ENCODE results near the gene CDHR1. TPM values are rescaled to one million over a fixed set of nuclear protein-coding genes. Genes with fewer than 3 reads are reported as not detected.
"Not testable (repeated sequence)": the region's sequence is repeated elsewhere in the genome, so short reads cannot be mapped to it uniquely, and the experiment has no call there.

Gene CDHR1
- under 1 TPM; 0.06 to 0.15 (median 0.11) TPM for polyA plus RNA-seq

- H3K27ac ChIP-seq (ENCODE audit: low read depth, low read length), result no peak within 1 kb of the TSS
- 1 to 3% (median 2%) methylated on average over 50 to 61 of the region's 61 CpGs for WGBS, 3 donors
Measured at GRCh38 chr10:84194424-84195043, at the start of gene CDHR1. TSS of gene CDHR1 (plus strand) at chr10:84194537. CDS start at chr10:84194761, 224 bp downstream.

DNA sequence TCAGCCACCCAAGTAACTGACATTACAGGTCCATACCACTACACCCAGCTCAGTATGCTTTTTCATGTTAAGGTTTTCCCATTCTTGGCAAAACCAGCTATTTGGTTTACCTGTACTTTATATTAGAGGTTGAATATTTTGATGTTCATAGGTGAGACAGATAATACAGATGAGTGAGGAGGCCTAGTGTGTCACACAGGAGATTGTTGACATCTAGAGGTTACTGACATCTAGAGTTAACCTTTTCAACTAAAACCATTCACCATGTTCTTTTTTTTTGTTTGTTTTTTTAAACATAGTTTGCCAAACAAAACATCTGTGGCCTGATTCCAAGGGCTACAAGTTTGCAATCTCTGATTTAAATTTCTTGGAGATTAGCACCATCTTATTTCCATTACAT is 47.0 kb upstream of the CDHR1 start:
- no peak overlapping the region for H3K27ac ChIP-seq (ENCODE audit: low read depth, low read length)

DNA sequence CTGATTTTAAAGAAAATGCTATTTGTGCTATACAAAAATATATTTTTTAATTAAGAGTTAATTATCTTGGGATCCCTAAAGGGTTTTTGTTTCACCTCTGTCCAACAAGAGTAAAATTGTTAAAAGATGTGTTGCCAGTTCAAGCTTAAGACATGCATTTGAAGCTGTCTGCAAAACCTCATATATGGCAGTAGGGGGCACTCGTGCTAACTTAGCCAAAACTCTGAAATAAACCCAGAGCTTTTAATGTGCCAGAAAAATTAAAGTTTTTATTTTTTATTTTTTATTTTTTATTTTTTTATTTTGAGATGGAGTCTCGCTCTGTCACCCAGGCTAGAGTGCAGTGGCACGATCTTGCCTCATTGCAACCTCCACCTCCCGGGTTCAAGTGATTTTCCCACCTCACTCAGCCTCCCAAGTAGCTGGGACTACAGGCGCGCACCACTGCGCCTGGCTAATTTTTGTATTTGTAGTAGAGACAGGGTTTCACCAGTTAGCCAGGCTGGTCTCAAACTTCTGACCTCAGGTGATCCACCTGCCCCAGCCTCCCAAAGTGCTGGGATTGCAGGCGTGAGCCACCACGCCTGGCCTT is 46.2 kb upstream of the CDHR1 start:
- 81 to 87% (median 84%) methylated on average over 9 of the region's 9 CpGs for whole genome bisulfite sequencing, 3 donors
- H3K27ac ChIP-seq (ENCODE audit: low read depth, low read length), result not testable (repeated sequence)

- no peak overlapping the region for H3K27ac ChIP-seq (ENCODE audit: low read depth, low read length)
- 90 to 96% (median 92%) methylated on average over 2 of the region's 2 CpGs for WGBS, 3 donors
Measured at GRCh38 chr10:84149854-84150253, 44.5 kb upstream of the CDHR1 start.

DNA sequence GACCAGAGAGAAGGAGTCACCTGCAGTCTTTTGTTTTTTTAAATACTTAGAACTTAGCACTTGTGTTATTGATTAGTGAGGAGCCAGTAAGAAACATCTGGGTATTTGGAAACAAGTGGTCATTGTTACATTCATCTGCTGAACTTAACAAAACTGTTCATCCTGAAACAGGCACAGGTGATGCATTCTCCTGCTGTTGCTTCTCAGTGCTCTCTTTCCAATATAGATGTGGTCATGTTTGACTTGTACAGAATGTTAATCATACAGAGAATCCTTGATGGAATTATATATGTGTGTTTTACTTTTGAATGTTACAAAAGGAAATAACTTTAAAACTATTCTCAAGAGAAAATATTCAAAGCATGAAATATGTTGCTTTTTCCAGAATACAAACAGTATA is 41.6 kb upstream of the CDHR1 start:
- no peak overlapping the region for H3K27ac ChIP-seq (ENCODE audit: low read depth, low read length)

DNA sequence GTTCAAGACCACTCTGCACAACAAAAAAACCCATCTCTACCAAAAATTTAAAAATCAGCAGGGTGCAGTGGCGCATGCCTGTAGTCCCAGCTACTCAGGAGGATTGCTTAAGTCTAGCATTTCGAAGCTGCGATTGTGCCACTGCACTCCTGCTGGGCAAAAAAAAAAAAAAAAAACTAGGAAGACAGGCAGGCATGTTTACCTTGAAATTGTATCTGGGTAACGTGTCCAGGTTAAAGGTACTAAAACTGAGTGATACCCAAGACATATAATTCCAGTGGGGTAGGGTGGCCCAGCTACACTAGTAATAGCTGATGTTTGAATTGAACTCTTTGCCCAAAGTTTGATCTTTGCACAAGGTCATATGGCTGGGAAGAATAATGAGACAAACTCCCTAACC is 38.8 kb upstream of the CDHR1 start:
- 65 to 89% (median 76%) methylated on average over 4 of the region's 4 CpGs for WGBS, 3 donors
- H3K27ac ChIP-seq (ENCODE audit: low read depth, low read length), result no peak overlapping the region

GRCh38 chr10:84156009-84156408 is 38.3 kb upstream of the CDHR1 start:
- no peak overlapping the region for H3K27ac ChIP-seq (ENCODE audit: low read depth, low read length)
- WGBS, 3 donors, result 94 to 95% (median 95%) methylated on average over 2 of the region's 2 CpGs

DNA sequence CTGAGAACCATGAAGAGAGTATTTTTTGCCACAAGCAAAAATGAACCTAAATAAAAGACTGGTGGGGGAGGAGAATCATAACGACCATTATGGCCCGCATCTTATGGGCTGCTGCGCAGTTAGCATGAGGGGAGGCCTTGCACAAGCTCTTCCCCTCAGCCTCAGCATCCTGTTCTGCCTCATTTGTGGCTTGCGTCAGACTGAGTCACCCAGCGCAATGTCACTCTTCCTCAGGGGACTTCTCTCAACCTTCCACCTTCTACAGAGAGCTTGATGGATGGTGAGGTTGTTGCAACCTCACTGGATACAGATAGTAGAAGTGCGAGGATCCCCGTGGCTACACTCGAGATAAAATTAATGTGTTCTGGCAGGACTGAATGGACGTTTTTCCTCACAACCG is 37.6 kb upstream of the CDHR1 start:
- 27 to 68% (median 43%) methylated on average over 10 of the region's 10 CpGs for WGBS, 3 donors
- no peak overlapping the region for H3K27ac ChIP-seq (ENCODE audit: low read depth, low read length)

DNA sequence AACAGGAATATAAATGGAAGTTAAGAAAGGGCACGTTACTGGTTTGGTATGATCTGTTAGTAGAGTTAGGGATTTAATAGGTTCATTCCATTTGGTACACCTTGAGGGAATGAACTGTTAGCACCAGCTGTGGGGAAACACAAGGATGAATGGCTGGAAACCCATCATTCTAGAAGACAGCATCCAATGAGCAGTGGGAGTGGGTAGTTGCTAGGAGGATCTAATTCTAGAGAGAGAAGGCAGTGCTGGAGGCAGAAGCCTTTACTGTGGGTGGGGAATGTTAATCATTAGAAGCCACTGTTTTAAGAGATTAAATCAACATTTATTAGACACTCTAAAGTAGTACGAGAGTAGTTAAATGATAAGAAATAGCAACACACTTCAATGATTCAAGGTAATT is 36.3 kb upstream of the CDHR1 start:
- H3K27ac ChIP-seq (ENCODE audit: low read depth, low read length), result no peak overlapping the region
- WGBS, 3 donors, result 62 to 85% (median 79%) methylated on average over 2 of the region's 2 CpGs

- H3K27ac ChIP-seq (ENCODE audit: low read depth, low read length), result no peak overlapping the region
- whole genome bisulfite sequencing, 3 donors, result 53 to 76% (median 59%) methylated on average over 4 of the region's 4 CpGs
Measured at GRCh38 chr10:84158550-84158949, 35.8 kb upstream of the CDHR1 start.

GRCh38 chr10:84159076-84159685 is 35.2 kb upstream of the CDHR1 start:
- 28 to 46% (median 32%) methylated on average over 9 of the region's 9 CpGs for WGBS, 3 donors

GRCh38 chr10:84160663-84161362 is 33.5 kb upstream of the CDHR1 start:
- no peak overlapping the region for H3K27ac ChIP-seq (ENCODE audit: low read depth, low read length)
- WGBS, 3 donors, result 43 to 54% (median 47%) methylated on average over 6 of the region's 6 CpGs

More at GRCh38 chr10:84159076-84159685, 35.2 kb upstream of the CDHR1 start:
- no peak overlapping the region for H3K27ac ChIP-seq (ENCODE audit: low read depth, low read length)

DNA sequence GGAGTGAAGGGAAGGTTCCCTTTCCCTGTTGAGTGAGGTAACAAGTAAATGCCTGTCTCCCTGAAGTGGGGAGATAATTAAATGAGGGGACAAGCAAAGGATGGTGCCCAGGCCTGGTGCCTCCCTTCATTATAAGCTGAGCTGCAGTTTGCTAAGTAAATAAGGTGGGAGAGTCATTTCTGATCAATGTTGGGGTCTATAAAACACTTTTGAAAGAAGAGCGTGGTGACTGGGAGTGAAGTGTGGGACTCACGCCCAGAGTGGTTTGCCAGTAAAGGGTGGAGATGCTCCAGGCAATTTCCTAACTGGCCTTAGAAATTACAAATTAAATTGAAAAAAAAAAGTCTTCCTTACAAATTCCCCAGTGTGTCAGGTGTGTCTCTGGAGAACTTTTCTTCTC is 30.3 kb upstream of the CDHR1 start:
- H3K27ac ChIP-seq (ENCODE audit: low read depth, low read length), result no peak overlapping the region
- WGBS, 3 donors, result 50 to 75% (median 65%) methylated on average over 2 of the region's 2 CpGs

DNA sequence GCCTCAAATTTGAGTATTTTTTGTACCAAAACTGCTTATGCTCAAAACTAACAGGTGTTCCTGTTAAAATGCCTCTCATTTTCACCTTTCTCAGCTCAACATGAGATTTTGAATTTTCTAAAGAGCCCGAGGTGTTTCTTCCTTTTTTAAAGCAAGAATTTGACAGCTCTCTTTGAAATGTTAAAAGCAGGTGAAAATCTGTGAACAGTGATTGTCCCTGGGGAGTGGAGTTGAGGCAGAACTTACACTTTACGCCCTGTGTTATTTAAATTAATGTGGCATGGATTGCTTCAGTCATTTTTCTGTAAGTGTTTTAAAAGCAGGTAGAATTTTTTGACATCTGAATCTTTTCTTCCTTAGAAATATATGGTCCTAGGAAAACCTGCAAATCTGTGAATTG is 29.9 kb upstream of the CDHR1 start:
- H3K27ac ChIP-seq (ENCODE audit: low read depth, low read length), result no peak overlapping the region
- 27 to 40% (median 35%) methylated on average over 2 of the region's 2 CpGs for WGBS, 3 donors

GRCh38 chr10:84166620-84167288 is 27.6 kb upstream of the CDHR1 start:
- no peak overlapping the region for H3K27ac ChIP-seq (ENCODE audit: low read depth, low read length)
- 90 to 91% (median 91%) methylated on average over 4 of the region's 4 CpGs for WGBS, 3 donors

GRCh38 chr10:84167289-84167653 is 27.1 kb upstream of the CDHR1 start:
- H3K27ac ChIP-seq (ENCODE audit: low read depth, low read length), result not testable (repeated sequence)
- WGBS, 3 donors, result 84 to 92% (median 89%) methylated on average over 2 of the region's 2 CpGs

DNA sequence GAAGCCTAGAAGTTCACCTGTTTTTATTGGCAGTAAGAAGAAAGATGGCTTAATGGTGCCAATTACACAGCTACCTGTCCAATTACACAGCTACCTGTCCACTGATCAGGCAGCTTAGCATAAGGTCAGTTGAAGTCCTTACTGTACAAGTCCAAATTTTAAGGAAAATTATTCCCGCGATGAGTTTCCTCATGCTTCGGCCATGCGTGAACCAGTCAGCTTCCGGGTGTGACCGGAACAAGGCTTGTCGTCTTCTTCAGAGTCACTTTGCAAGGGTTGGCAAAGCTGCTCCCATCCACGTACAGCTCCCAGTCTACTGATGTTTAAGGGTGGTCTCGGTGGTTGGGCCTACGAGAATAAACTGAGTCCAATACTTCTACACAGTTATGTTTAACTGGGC is 26.0 kb upstream of the CDHR1 start:
- not testable (repeated sequence) for H3K27ac ChIP-seq (ENCODE audit: low read depth, low read length)
- WGBS, 3 donors, result 95 to 98% (median 96%) methylated on average over 10 of the region's 10 CpGs

DNA sequence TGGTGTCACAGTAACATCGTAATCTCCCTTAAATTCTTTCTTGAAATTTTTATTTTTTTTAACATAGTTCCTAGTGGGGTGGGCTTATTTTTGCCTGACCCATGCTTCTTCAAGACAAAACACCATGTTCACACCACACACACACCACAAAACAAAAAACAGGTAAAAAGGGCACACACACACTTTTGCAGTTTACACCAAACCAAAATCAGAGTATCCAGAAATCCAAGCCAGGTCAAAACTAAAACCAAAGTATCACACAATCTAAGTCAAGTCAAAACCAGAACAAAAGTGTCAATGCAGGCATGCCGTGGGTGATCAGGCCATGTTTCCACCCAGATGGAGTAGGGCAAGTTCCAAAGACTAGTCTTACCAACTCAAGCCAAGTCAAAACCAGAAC is 23.1 kb upstream of the CDHR1 start:
- 73 to 86% (median 80%) methylated on average over 2 of the region's 2 CpGs for WGBS, 3 donors
- H3K27ac ChIP-seq (ENCODE audit: low read depth, low read length), result not testable (repeated sequence)

Measured in adipose tissue (tissue), 3 donors.